GM04503 (cell line): ENCODE measurements around the gene ZNF423.
"Not testable (repeated sequence)": the region's sequence is repeated elsewhere in the genome, so short reads cannot be mapped to it uniquely, and the experiment has no call there.

ENCODE experiments used
- DNase-seq: peaks from one replicate; pipeline ENCODE4 v3.0.0-alpha.2; 2012; ENCODE audit warnings: low read depth

ZNF423 gene

GRCh38 chr16:49510654-49511305 is 345.1 kb downstream of the ZNF423 start:
- DNase-seq: no peak

- DNase-seq: no peak
Observed at GRCh38 chr16:49510141-49510540, 345.8 kb downstream of the ZNF423 start.

GRCh38 chr16:49506058-49507013 is 349.6 kb downstream of the ZNF423 start:
- DNase-seq: not testable (repeated sequence)

GRCh38 chr16:49505556-49505955 is 350.4 kb downstream of the ZNF423 start:
- DNase-seq: no peak

- DNase-seq: no peak
Observed at GRCh38 chr16:49504626-49505025, 351.3 kb downstream of the ZNF423 start.

GRCh38 chr16:49504023-49504364 is 351.9 kb downstream of the ZNF423 start:
- no peak for DNase-seq

GRCh38 chr16:49503256-49504022 is 352.5 kb downstream of the ZNF423 start:
- no peak for DNase-seq

- no peak for DNase-seq
Observed at GRCh38 chr16:49502136-49502881, 353.6 kb downstream of the ZNF423 start.

- DNase-seq: no peak
Observed at GRCh38 chr16:49499869-49500610, 355.9 kb downstream of the ZNF423 start.

- DNase-seq: no peak
Observed at GRCh38 chr16:49499414-49499785, 356.5 kb downstream of the ZNF423 start.

GRCh38 chr16:49498666-49499413 is 357.1 kb downstream of the ZNF423 start:
- DNase-seq: no peak

GRCh38 chr16:49498264-49498663 is 357.6 kb downstream of the ZNF423 start:
- DNase-seq: no peak

GRCh38 chr16:49497466-49497865 is 358.4 kb downstream of the ZNF423 start:
- DNase-seq: no peak

- DNase-seq: no peak
Observed at GRCh38 chr16:49496656-49497055, 359.3 kb downstream of the ZNF423 start.

- DNase-seq: no peak
Observed at GRCh38 chr16:49495596-49496355, 360.1 kb downstream of the ZNF423 start.

- DNase-seq: no peak
Observed at GRCh38 chr16:49494891-49495566, 360.9 kb downstream of the ZNF423 start.

- DNase-seq: no peak
Observed at GRCh38 chr16:49494474-49494873, 361.4 kb downstream of the ZNF423 start.

GRCh38 chr16:49493836-49494235 is 362.1 kb downstream of the ZNF423 start:
- no peak for DNase-seq
